ENCODE data around the gene SURF1. TPM values are rescaled to one million over a fixed set of nuclear protein-coding genes. Genes with fewer than 3 reads are reported as not detected.
"Not testable (repeated sequence)": the region's sequence is repeated elsewhere in the genome, so short reads cannot be mapped to it uniquely, and the experiment has no call there.

SURF1 gene
- total and polyA plus RNA-seq, 4 donors = 14.2 to 75.3 (median 57.8) TPM

DNA sequence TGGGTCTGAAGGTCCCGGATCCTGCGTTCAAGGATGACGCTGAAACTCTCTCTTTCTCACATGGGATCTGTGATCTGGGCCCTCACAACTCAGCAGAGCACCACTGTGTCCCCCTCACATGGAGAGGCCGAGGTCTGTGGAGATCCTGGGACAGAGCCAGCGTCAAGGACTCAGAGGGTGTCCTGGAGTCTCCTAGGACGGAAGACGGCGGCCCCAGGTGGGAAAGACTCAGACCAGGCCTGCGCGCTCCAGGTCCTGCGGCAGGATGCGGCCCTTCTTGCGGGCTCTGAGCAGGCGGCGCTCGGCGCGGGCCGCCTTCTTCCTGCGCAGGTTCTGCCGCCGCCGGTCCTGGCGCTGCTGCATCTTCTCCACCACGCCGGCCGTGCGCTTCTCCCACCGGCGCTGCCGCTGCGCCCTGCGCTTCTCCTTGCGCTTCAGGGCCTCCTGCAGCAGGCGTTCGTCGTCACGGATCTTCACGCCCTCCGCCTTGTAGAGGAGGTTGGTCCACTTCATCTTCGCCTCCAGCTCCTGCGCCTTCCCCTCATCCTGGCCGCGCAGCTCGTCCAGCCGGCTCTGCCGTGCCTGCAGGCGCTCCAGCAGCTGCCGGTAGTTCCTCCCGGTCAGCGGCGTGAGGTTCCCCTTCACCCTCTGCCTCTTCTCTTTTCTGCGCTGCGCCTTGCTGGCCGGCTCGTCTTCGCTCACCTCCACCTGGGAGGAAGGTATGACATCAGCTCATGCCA is 24.5 kb downstream of the SURF1 start:
- Histone ChIP-seq H3K4me3 (no peak overlapping the region), H3K27me3 (ENCODE audit: control insufficient read depth in 3 of 3, insufficient read depth in 3 of 3, low read length in 2 of 3) (no peaks in the 10 kb centered on the region), H3K27ac (ENCODE audit: low read depth in 1 of 2, low read length in 1 of 2) (no peak overlapping the region), H3K9ac (ENCODE audit: insufficient read depth in 1 of 2, low read length in 2 of 2) (no peak overlapping the region), H3K9me3 (ENCODE audit: control insufficient read depth in 4 of 4, insufficient read depth in 3 of 4, low read length in 3 of 4) (no peaks in the 10 kb centered on the region), H3K36me3 (ENCODE audit: control insufficient read depth in 4 of 4, insufficient read depth in 4 of 4, low read length in 4 of 4) (peaks cover 14 to 38% (median 24%) of the 10 kb centered on the region in 4 donors), H3K4me1 (ENCODE audit: control insufficient read depth in 5 of 5, insufficient read depth in 5 of 5, low read length in 5 of 5) (peaks cover 0 to 14% (median 3%) of the 10 kb centered on the region in 5 donors)
- 96 to 99% methylated on average over 55 to 57 of the region's 57 CpGs for WGBS, 2 donors
- DNase-seq = no peak
- no peak for ATAC-seq (ENCODE audit: insufficient read depth, low FRiP score)
- TF ChIP-seq, protein P1, sequence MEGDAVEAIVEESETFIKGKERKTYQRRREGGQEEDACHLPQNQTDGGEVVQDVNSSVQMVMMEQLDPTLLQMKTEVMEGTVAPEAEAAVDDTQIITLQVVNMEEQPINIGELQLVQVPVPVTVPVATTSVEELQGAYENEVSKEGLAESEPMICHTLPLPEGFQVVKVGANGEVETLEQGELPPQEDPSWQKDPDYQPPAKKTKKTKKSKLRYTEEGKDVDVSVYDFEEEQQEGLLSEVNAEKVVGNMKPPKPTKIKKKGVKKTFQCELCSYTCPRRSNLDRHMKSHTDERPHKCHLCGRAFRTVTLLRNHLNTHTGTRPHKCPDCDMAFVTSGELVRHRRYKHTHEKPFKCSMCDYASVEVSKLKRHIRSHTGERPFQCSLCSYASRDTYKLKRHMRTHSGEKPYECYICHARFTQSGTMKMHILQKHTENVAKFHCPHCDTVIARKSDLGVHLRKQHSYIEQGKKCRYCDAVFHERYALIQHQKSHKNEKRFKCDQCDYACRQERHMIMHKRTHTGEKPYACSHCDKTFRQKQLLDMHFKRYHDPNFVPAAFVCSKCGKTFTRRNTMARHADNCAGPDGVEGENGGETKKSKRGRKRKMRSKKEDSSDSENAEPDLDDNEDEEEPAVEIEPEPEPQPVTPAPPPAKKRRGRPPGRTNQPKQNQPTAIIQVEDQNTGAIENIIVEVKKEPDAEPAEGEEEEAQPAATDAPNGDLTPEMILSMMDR (IDR thresholded peaks at IDR 0.05; ENCODE audit: control extremely low read depth, extremely low read depth) = no peak

DNA sequence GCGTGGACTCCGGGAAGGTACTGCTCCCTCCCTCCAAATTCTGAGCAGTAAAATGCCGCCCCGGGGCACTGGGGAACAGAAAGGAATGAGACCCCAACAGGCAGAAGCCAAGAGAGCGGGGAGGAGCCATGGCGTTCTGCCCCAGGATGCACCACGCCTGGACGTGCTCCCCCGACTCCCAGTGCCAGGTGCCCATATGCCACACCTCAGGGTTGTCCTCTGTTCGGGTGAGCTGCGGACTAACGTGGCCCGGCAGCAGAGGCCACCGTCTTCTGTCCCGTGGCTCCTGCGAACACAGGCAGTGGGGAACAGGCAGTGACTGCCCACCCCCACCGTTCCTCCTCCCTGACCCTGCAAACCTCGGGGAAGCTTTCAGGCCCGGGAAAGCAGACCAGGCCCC is 25.1 kb downstream of the SURF1 start:
- Histone ChIP-seq H3K9me3 (ENCODE audit: control insufficient read depth in 4 of 4, insufficient read depth in 3 of 4, low read length in 3 of 4) (no peaks in the 10 kb centered on the region), H3K9ac (ENCODE audit: insufficient read depth in 1 of 2, low read length in 2 of 2) (no peak overlapping the region), H3K27ac (ENCODE audit: low read depth in 1 of 2, low read length in 1 of 2) (no peak overlapping the region), H3K27me3 (ENCODE audit: control insufficient read depth in 3 of 3, insufficient read depth in 3 of 3, low read length in 2 of 3) (no peaks in the 10 kb centered on the region), H3K4me3 (no peak overlapping the region), H3K36me3 (ENCODE audit: control insufficient read depth in 4 of 4, insufficient read depth in 4 of 4, low read length in 4 of 4) (peaks cover 14 to 38% (median 24%) of the 10 kb centered on the region in 4 donors), H3K4me1 (ENCODE audit: control insufficient read depth in 5 of 5, insufficient read depth in 5 of 5, low read length in 5 of 5) (peaks cover 0 to 10% (median 3%) of the 10 kb centered on the region in 5 donors)
- WGBS, 2 donors = 92 to 94% methylated on average over 19 of the region's 19 CpGs
- TF ChIP-seq, protein P1 (IDR thresholded peaks at IDR 0.05; ENCODE audit: control extremely low read depth, extremely low read depth) = no peak
- ATAC-seq (ENCODE audit: insufficient read depth, low FRiP score) (no peak), DNase-seq (no peak)

DNA sequence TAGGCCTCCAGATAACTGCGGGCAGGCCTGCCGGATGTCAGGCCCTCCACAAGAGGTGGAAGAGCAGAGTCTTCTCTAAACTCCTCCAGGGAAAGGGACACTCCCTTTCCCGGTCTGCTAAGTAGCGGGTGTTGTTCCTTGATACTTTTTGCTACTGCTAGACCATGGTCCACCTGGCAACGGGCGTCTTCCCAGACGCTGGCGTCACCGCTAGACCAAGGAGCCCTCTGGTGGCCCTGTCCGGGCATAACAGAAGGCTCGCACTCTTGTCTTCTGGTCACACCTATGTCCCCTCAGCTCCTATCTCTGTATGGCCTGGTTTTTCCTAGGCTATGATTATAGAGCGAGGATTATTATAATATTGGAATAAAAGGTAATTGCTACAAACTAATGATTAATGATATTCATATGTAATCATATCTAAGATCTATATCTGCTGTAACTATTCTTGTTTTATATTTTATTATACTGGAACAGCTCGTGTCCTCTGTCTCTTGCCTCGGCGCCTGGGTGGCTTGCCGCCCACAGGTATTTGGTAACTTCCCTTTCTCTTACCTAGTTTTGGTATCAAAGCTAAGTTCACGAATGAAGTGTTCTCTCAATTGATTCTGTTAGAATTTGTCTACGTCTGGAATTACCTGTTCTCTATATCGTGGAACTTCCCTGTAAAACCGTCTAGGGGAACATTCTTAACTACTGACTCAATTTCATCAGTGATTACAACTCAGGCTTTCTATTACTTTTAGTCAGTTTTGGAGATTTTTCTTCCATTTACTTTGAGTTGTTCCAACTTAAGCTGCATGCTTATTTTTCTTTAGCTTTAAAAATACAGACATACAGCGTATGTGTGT is 26.8 kb downstream of the SURF1 start:
- H3K9ac ChIP-seq (ENCODE audit: insufficient read depth in 1 of 2, low read length in 2 of 2); DNase-seq; H3K27ac ChIP-seq (ENCODE audit: low read depth in 1 of 2, low read length in 1 of 2); H3K4me3 ChIP-seq; H3K4me1 ChIP-seq (ENCODE audit: control insufficient read depth in 5 of 5, insufficient read depth in 5 of 5, low read length in 5 of 5); ATAC-seq (ENCODE audit: insufficient read depth, low FRiP score); H3K27me3 ChIP-seq (ENCODE audit: control insufficient read depth in 3 of 3, insufficient read depth in 3 of 3, low read length in 2 of 3); H3K9me3 ChIP-seq (ENCODE audit: control insufficient read depth in 4 of 4, insufficient read depth in 3 of 4, low read length in 3 of 4): not testable (repeated sequence)
- WGBS, 2 donors = 60 to 62% methylated on average over 21 of the region's 21 CpGs
- peaks cover 14 to 38% (median 23%) of the 10 kb centered on the region in 4 donors for H3K36me3 ChIP-seq (ENCODE audit: control insufficient read depth in 4 of 4, insufficient read depth in 4 of 4, low read length in 4 of 4)
